Measurements from ENCODE around the gene OVCH1. TPM values are rescaled to one million over a fixed set of nuclear protein-coding genes. Genes with fewer than 3 reads are reported as not detected.

Gene OVCH1
- total RNA-seq, 1 donor from 2014 or later: not detected

- no peaks in the 10 kb centered on the region for H3K27me3 ChIP-seq (ENCODE audit: control insufficient read depth, insufficient read depth, low read length)
- FAIRE-seq (no peak), DNase-seq (ENCODE audit: low read depth) (peak; percentile 15)
- H3K4me3 ChIP-seq (ENCODE audit: low read depth, low read length): no peak overlapping the region
- H3K36me3 ChIP-seq (ENCODE audit: control insufficient read depth, insufficient read depth, low read length): no peaks in the 10 kb centered on the region
- no peak for TF ChIP-seq CTCF (IDR thresholded peaks at IDR 0.05; ENCODE audit: insufficient read depth, low read length, severe bottlenecking)
Measured at GRCh38 chr12:29510591-29511185, 13.2 kb upstream of the OVCH1 start.

- no peak for FAIRE-seq
- no peaks in the 10 kb centered on the region for H3K36me3 ChIP-seq (ENCODE audit: control insufficient read depth, insufficient read depth, low read length)
- H3K27me3 ChIP-seq (ENCODE audit: control insufficient read depth, insufficient read depth, low read length): no peaks in the 10 kb centered on the region
- DNase-seq (ENCODE audit: low read depth): no peak
- no peak for TF ChIP-seq CTCF (IDR thresholded peaks at IDR 0.05; ENCODE audit: insufficient read depth, low read length, severe bottlenecking)
- H3K4me3 ChIP-seq (ENCODE audit: low read depth, low read length): no peak overlapping the region
Measured at GRCh38 chr12:29509503-29509902, 12.0 kb upstream of the OVCH1 start.

- TF ChIP-seq CTCF (IDR thresholded peaks at IDR 0.05; ENCODE audit: insufficient read depth, low read length, severe bottlenecking): no peak
- Histone ChIP-seq H3K4me3 (ENCODE audit: low read depth, low read length) (no peak overlapping the region), H3K36me3 (ENCODE audit: control insufficient read depth, insufficient read depth, low read length) (no peaks in the 10 kb centered on the region), H3K27me3 (ENCODE audit: control insufficient read depth, insufficient read depth, low read length) (no peaks in the 10 kb centered on the region)
- no peak for DNase-seq (ENCODE audit: low read depth)
- no peak for FAIRE-seq
Measured at GRCh38 chr12:29508949-29509348, 11.5 kb upstream of the OVCH1 start.

- Histone ChIP-seq H3K27me3 (ENCODE audit: control insufficient read depth, insufficient read depth, low read length) (no peaks in the 10 kb centered on the region), H3K36me3 (ENCODE audit: control insufficient read depth, insufficient read depth, low read length) (no peaks in the 10 kb centered on the region), H3K4me3 (ENCODE audit: low read depth, low read length) (no peak overlapping the region)
- no peak for TF ChIP-seq CTCF (IDR thresholded peaks at IDR 0.05; ENCODE audit: insufficient read depth, low read length, severe bottlenecking)
- no peak for FAIRE-seq
- no peak for DNase-seq (ENCODE audit: low read depth)
Measured at GRCh38 chr12:29505122-29505521, 7.6 kb upstream of the OVCH1 start.

GRCh38 chr12:29503283-29503682 is 5.8 kb upstream of the OVCH1 start:
- DNase-seq (ENCODE audit: low read depth) (no peak), FAIRE-seq (no peak)
- no peaks in the 10 kb centered on the region for H3K36me3 ChIP-seq (ENCODE audit: control insufficient read depth, insufficient read depth, low read length)
- TF ChIP-seq CTCF (IDR thresholded peaks at IDR 0.05; ENCODE audit: insufficient read depth, low read length, severe bottlenecking): no peak
- H3K4me3 ChIP-seq (ENCODE audit: low read depth, low read length): no peak overlapping the region
- no peaks in the 10 kb centered on the region for H3K27me3 ChIP-seq (ENCODE audit: control insufficient read depth, insufficient read depth, low read length)

- no peaks in the 10 kb centered on the region for H3K27me3 ChIP-seq (ENCODE audit: control insufficient read depth, insufficient read depth, low read length)
- no peaks in the 10 kb centered on the region for H3K36me3 ChIP-seq (ENCODE audit: control insufficient read depth, insufficient read depth, low read length)
- no peak overlapping the region for H3K4me3 ChIP-seq (ENCODE audit: low read depth, low read length)
- DNase-seq (ENCODE audit: low read depth) (no peak), FAIRE-seq (no peak)
- no peak for TF ChIP-seq CTCF (IDR thresholded peaks at IDR 0.05; ENCODE audit: insufficient read depth, low read length, severe bottlenecking)
Measured at GRCh38 chr12:29499235-29499634, 1.7 kb upstream of the OVCH1 start.
